GM12892 (cell line): ENCODE measurements around the gene ALDH9A1.
"Not testable (repeated sequence)": the region's sequence is repeated elsewhere in the genome, so short reads cannot be mapped to it uniquely, and the experiment has no call there.

Experiments used
- POLR2A ChIP-seq: IDR thresholded peaks from 2 replicates; pipeline ENCODE4 v1.6.1; 2011; ENCODE audit warnings: low read depth, low read length, control low read depth
- TAF1 ChIP-seq: IDR thresholded peaks from 2 replicates; pipeline ENCODE4 v1.6.1; 2011; ENCODE audit warnings: low read depth, mild to moderate bottlenecking, control low read depth, low read length, borderline replicate concordance

DNA sequence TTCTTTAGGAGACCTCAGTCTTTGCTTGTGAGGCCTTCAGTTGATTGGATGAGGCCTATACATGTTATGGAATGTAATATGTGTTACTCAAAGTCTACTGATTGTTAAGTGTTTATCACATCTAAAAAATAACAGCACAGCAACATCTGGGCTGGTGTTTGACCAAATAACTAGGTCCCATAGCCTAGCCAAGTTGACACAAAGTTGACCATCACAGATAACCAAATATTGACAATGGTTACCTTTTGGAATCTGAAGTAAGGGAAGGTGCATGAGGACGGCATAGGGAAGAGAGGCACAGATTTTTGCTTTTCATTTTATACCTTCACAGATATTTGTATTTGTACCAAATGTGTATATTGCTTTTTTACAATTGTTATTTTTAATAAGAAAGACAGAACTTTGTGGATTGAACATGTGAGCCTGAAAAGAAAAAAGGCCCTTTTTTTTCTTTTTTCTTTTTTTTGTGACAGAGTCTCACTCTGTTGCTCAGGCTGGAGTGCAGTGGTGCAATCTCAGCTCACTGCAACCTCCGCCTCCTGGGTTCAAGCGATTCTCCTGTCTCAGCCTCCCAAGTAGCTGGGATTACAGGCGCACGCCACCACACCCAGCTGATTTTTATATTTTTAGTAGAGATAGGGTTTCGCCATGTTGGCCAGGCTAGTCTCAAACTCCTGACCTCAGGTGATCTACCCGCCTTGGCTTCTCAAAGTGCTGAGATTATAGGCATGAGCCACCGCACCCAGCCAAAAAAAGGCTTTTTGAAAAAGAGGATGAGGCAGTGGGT, 18.1 kb upstream of the ALDH9A1 start:
- not testable (repeated sequence) for TF ChIP-seq POLR2A, TAF1
